CD14-positive monocyte (primary cell): ENCODE data around the gene TMEM181. TPM values are rescaled to one million over a fixed set of nuclear protein-coding genes. Genes with fewer than 3 reads are reported as not detected.

Experiments used
- DNase-seq, 3 donors: peaks; one replicate each; pipeline ENCODE4 v3.0.0-alpha.2; 2011 to 2022
- H2AFZ ChIP-seq: 2 replicates; pipeline ENCODE4 v1.6.0; 2012; ENCODE audit warnings: mild to moderate bottlenecking, low read depth, low read length, inconsistent platforms; ENCODE audit not compliant: insufficient read depth, poor library complexity, severe bottlenecking
- H3K27ac ChIP-seq, 2 donors: 1 replicate in 1 of 2; 2 replicates in 1 of 2; pipeline ENCODE4 v1.5.1; 2012 to 2013; ENCODE audit warnings: low read length in 2 of 2, control low read depth in 1 of 2, inconsistent platforms in 1 of 2, low read depth in 1 of 2, mild to moderate bottlenecking in 1 of 2
- H3K27me3 ChIP-seq, 2 donors: one replicate each; pipeline versions ENCODE4 v1.6.0 to v1.6.1; 2011 to 2013; ENCODE audit warnings: low read length in 2 of 2; ENCODE audit not compliant: control insufficient read depth in 2 of 2, insufficient read depth in 2 of 2
- H3K36me3 ChIP-seq, 2 donors: replicated peaks in 1 of 2; 1 replicate in 1 of 2; 2 replicates in 1 of 2; pipeline versions ENCODE4 v1.5.1 to v1.6.1; 2012 to 2013; ENCODE audit warnings: low read length in 2 of 2, control low read depth in 1 of 2, inconsistent platforms in 1 of 2, mild to moderate bottlenecking in 1 of 2; ENCODE audit not compliant: insufficient read depth in 2 of 2, control insufficient read depth in 1 of 2
- H3K4me1 ChIP-seq, 2 donors: 1 replicate in 1 of 2; 2 replicates in 1 of 2; pipeline versions ENCODE4 v1.5.1 to v1.6.1; 2012 to 2013; ENCODE audit warnings: low read length in 2 of 2, control low read depth in 1 of 2, inconsistent platforms in 1 of 2, mild to moderate bottlenecking in 1 of 2, moderate library complexity in 1 of 2; ENCODE audit not compliant: insufficient read depth in 2 of 2, control insufficient read depth in 1 of 2
- H3K4me2 ChIP-seq: replicated peaks from 2 replicates; pipeline ENCODE3; 2012; ENCODE audit warnings: low read length, moderate library complexity, mild to moderate bottlenecking; ENCODE audit not compliant: poor library complexity, severe bottlenecking; ENCODE audit errors: extremely low read depth
- H3K4me3 ChIP-seq, 3 experiments: fragments of 200-600 bp in 1 of 3; sonication (generic) in 1 of 3; replicated peaks in 1 of 3; 1 replicate in 2 of 3; 2 replicates in 1 of 3; pipeline ENCODE4 v1.5.1; 2011 to 2013; ENCODE audit warnings: low read length in 3 of 3, mild to moderate bottlenecking in 3 of 3, control low read depth in 2 of 3, low read depth in 2 of 3, inconsistent platforms in 1 of 3, moderate library complexity in 1 of 3
- H3K79me2 ChIP-seq: 2 replicates; pipeline ENCODE4 v1.6.0; 2012; ENCODE audit warnings: mild to moderate bottlenecking, control low read depth, inconsistent platforms, low read length, moderate library complexity; ENCODE audit not compliant: insufficient read depth
- H3K9ac ChIP-seq: 2 replicates; pipeline ENCODE4 v1.6.0; 2017; ENCODE audit warnings: low read length, mild to moderate bottlenecking; ENCODE audit not compliant: insufficient read depth, poor library complexity, severe bottlenecking
- H3K9me3 ChIP-seq, 2 donors: replicated peaks in 1 of 2; 1 replicate in 1 of 2; 2 replicates in 1 of 2; pipeline versions ENCODE4 v1.5.1 to v1.6.1; 2012 to 2013; ENCODE audit warnings: low read length in 2 of 2, control low read depth in 1 of 2; ENCODE audit not compliant: control insufficient read depth in 1 of 2, insufficient read depth in 1 of 2
- H4K20me1 ChIP-seq: 2 replicates; pipeline ENCODE4 v1.6.0; 2012; ENCODE audit warnings: mild to moderate bottlenecking, low read length, control low read depth, moderate library complexity; ENCODE audit not compliant: insufficient read depth
- H3K27ac Mint-ChIP-seq, 7 donors: one replicate each; pipeline ENCODE4 v1.8.0; 2020; ENCODE audit warnings: mild to moderate bottlenecking in 7 of 7, mixed read lengths in 7 of 7, moderate library complexity in 6 of 7, inconsistent platforms in 2 of 7
- H3K27me3 Mint-ChIP-seq, 3 donors: one replicate each; pipeline ENCODE4 v1.8.0; 2021 to 2022; ENCODE audit warnings: low read depth in 3 of 3, mild to moderate bottlenecking in 3 of 3, mixed read lengths in 3 of 3, moderate library complexity in 3 of 3, inconsistent platforms in 1 of 3
- H3K36me3 Mint-ChIP-seq, 2 donors: one replicate each; pipeline ENCODE4 v1.8.0; 2020; ENCODE audit warnings: mixed read lengths in 2 of 2, inconsistent platforms in 1 of 2, mild to moderate bottlenecking in 1 of 2
- H3K4me1 Mint-ChIP-seq: one replicate; pipeline ENCODE4 v1.8.0; 2020; ENCODE audit warnings: mild to moderate bottlenecking, mixed read lengths
- H3K4me3 Mint-ChIP-seq, 2 donors: one replicate each; pipeline ENCODE4 v1.8.0; 2020; ENCODE audit warnings: mild to moderate bottlenecking in 2 of 2, mixed read lengths in 2 of 2, moderate library complexity in 1 of 2
- H3K9me3 Mint-ChIP-seq, 7 donors: one replicate each; pipeline ENCODE4 v1.8.0; 2020 to 2022; ENCODE audit warnings: mixed read lengths in 7 of 7, mild to moderate bottlenecking in 6 of 7, moderate library complexity in 6 of 7, inconsistent platforms in 2 of 7
- CTCF ChIP-seq: fragments of 200-600 bp; IDR thresholded peaks from one replicate; pipeline ENCODE4 v1.8.0; 2022; ENCODE audit warnings: antibody characterized with exemption, mild to moderate bottlenecking
- WGBS: methylation state at CpG from one replicate; pipeline ENCODE4 v1.1.5; 2013; ENCODE audit warnings: missing lambda C conversion rate; ENCODE audit not compliant: insufficient coverage; 5-methylcytosine and 5-hydroxymethylcytosine counted together
- intact Hi-C, 2 donors: fragments of 100-400 bp; cut with micrococcal nuclease; formaldehyde crosslinking; loops; one replicate each; pipeline versions ENCODE4 v1.15.0 to v1.15.1; 2023
- polyA plus RNA-seq, 3 donors: library from polyadenylated mRNA; depleted of rRNA in 1 of 3; unstranded in 2 of 3; stranded (reverse) in 1 of 3; fragments of 300-500 nt in 2 of 3; fragments of >200 nt in 1 of 3; fragmentation: Illumina TruSeq in 2 of 3; gene quantifications; 1 replicate in 2 of 3; 2 replicates in 1 of 3; pipeline ENCODE4 v1.2.3, GENCODE V29; 2012 to 2021

The TMEM181 gene
- polyA plus RNA-seq, 3 donors = 2.4 to 6.8 (median 2.6) TPM

GRCh38 chr6:158568549-158568948 lies 8.7 kb downstream of the TMEM181 start:
- H3K4me1 ChIP-seq = peaks cover 30 to 54% of the 10 kb centered on the region in 2 donors
- H3K4me3 Mint-ChIP-seq = no peak overlapping the region
- H3K9ac ChIP-seq = no peak overlapping the region
- no peak overlapping the region for H3K27ac ChIP-seq
- DNase-seq = no peak
- H3K36me3 Mint-ChIP-seq = peaks cover 19 to 37% of the 10 kb centered on the region in 2 donors
- peaks cover 73% of the 10 kb centered on the region for H3K79me2 ChIP-seq
- H3K9me3 Mint-ChIP-seq = no peaks in the 10 kb centered on the region
- peaks cover 12 to 14% of the 10 kb centered on the region in 2 donors for H3K36me3 ChIP-seq
- H3K4me2 ChIP-seq = no peak overlapping the region
- no peak overlapping the region for H2AFZ ChIP-seq
- no peak overlapping the region for H3K27ac Mint-ChIP-seq
- WGBS = 97% methylated on average over 4 of the region's 5 CpGs
- H3K9me3 ChIP-seq = no peaks in the 10 kb centered on the region
- no peak overlapping the region for H3K4me3 ChIP-seq
- TF ChIP-seq CTCF = no peak
- peaks cover 69% of the 10 kb centered on the region for H3K4me1 Mint-ChIP-seq
- intact Hi-C loops = no loop called here
- H4K20me1 ChIP-seq = peaks cover 84% of the 10 kb centered on the region
- H3K27me3 Mint-ChIP-seq = peaks cover 1 to 4% (median 3%) of the 10 kb centered on the region in 3 donors
- no peaks in the 10 kb centered on the region for H3K27me3 ChIP-seq

DNA sequence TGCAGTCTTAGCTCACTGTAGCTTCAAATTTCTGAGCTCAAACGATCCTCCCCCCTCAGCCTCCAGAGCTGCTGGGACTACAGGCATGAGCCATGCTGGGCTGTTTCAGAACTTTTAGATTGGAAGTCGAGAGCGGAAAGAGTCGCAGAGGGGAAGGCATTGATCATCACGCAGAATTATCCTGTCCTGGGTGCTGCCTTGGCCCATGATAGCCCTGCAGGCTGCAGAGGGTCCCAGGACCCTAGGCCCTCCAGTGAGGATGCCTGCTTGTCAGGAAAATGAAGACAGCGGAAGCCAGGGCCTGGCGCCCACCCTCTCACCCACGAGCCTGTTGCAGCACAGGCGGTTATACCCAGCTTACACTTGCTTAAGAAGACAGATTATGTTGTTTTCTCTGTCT lies 9.1 kb downstream of the TMEM181 start:
- 74% methylated on average over 8 of the region's 9 CpGs for WGBS

More for the DNA sequence above, 9.1 kb downstream of the TMEM181 start:
- Histone ChIP-seq H3K4me2 (no peak overlapping the region), H2AFZ (no peak overlapping the region), H3K9me3 (no peaks in the 10 kb centered on the region), H3K36me3 (peaks cover 14 to 19% of the 10 kb centered on the region in 2 donors), H3K4me1 (peaks cover 30 to 51% of the 10 kb centered on the region in 2 donors), H3K79me2 (peaks cover 71% of the 10 kb centered on the region), H4K20me1 (peaks cover 84% of the 10 kb centered on the region), H3K9ac (no peak overlapping the region), H3K4me3 (no peak overlapping the region), H3K27me3 (no peaks in the 10 kb centered on the region), H3K27ac (no peak overlapping the region)
- Mint-ChIP-seq H3K4me1 (peaks cover 67% of the 10 kb centered on the region), H3K4me3 (no peak overlapping the region), H3K36me3 (peaks cover 20 to 38% of the 10 kb centered on the region in 2 donors), H3K27me3 (peaks cover 1 to 4% (median 3%) of the 10 kb centered on the region in 3 donors), H3K9me3 (no peaks in the 10 kb centered on the region), H3K27ac (peak overlapping the region in 1 of 7 donors; percentile 25)
- intact Hi-C loops = no loop called here
- TF ChIP-seq CTCF = no peak
- no peak for DNase-seq
